Renal cortical epithelial cell (primary cell): ENCODE results near the gene SCUBE2. TPM values are rescaled to one million over a fixed set of nuclear protein-coding genes. Genes with fewer than 3 reads are reported as not detected.
"Not testable (repeated sequence)": the region's sequence is repeated elsewhere in the genome, so short reads cannot be mapped to it uniquely, and the experiment has no call there.

Source experiments
- DNase-seq: peaks from one replicate; pipeline ENCODE4 v3.0.0-alpha.2; 2011; ENCODE audit warnings: low read depth
- total RNA-seq: library from RNA; depleted of rRNA; stranded (reverse); fragments of >200 nt; gene quantifications from 2 replicates; pipeline ENCODE4 v1.2.3, GENCODE V29; 2014

SCUBE2 gene
- total RNA-seq, 1 donor from 2014 or later = 1.4 TPM

GRCh38 chr11:9008661-9009060, 82.7 kb downstream of the SCUBE2 start:
- no peak for DNase-seq

DNA sequence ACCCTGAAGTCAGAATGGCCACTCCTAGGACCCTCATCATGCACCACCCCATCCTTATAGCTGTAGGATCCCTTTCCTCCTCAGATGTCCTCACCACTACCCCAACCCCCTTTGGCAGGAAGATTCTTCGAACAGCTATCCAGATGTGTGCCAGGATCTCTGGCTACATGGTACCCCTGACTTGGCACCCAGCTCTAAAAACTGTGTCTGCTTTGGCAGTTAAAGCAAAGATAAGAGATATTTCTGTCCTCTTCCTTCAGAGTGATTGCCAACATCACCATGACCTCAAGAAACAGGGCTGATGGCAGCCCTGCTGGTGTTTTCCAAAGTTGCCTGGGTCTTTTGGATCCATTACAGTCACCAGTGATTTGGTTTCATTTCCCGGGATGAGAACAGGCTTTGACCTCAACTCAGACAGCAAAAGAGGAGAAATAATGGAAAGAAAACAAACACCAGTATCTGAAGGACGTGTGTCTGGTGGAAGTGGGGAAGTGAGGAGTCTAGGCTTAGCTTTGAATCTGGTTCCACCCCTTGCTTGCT, 83.3 kb downstream of the SCUBE2 start:
- no peak for DNase-seq

- no peak for DNase-seq
Measured at GRCh38 chr11:9005087-9005486, 86.3 kb downstream of the SCUBE2 start.

GRCh38 chr11:9004183-9004926, 87.0 kb downstream of the SCUBE2 start:
- DNase-seq = no peak

- peak; percentile 26 for DNase-seq
Measured at GRCh38 chr11:9003573-9004182, 87.7 kb downstream of the SCUBE2 start, which contains the start of gene NRIP3. TSS of gene NRIP3 (minus strand) at chr11:9004001. CDS start at chr11:9003935, 66 bp downstream.

DNA sequence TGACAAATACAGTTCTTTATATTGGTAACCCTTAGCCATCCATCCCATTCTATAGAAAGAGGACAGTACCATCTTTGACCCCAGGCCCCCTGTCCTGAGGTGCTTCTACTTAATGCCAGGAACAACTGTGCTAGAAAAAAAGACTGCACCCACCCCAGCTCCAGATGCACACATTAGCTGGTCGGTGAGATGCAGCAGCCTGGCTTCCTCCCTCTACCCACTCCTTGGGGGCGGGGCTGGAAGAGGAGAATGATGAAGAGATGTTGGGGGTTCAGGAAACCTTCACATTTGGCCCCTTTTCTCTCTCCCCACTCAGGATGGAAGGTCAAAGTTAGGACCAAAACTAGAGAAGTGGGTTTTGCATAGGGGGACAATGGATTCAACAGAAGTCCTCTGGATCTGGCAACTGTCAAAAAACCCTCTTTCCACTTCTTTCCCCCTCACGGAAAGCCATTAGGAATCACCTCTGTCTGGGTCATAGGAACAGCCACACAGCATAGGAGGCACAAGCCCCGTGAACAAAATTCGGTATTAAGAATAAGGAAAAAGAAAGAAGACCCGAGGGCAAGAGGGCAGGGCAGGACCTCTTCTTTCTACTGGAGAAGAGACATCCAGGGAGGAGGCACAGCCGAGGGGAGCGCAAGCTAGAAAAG, 88.4 kb downstream of the SCUBE2 start:
- DNase-seq = no peak

DNA sequence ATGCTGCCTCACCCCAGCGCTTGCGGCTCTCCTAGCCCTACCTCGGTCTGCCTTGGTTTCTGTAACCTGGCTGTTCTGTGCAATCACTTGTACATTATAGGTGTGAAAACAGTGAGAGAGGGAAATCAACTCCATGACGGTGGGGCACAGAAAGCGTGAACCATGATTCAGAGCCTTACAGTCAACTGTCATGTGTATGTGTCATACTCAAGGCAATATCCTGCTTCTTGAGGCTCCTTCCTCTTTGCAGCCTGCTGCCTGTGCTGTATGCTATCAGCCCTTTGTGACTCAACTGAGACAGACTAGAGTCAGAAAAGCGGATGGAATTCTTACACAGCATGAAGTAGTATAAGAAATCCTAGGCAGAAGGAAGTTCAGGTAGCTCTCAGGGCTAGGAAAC, 89.7 kb downstream of the SCUBE2 start:
- DNase-seq = peak; percentile 83

DNA sequence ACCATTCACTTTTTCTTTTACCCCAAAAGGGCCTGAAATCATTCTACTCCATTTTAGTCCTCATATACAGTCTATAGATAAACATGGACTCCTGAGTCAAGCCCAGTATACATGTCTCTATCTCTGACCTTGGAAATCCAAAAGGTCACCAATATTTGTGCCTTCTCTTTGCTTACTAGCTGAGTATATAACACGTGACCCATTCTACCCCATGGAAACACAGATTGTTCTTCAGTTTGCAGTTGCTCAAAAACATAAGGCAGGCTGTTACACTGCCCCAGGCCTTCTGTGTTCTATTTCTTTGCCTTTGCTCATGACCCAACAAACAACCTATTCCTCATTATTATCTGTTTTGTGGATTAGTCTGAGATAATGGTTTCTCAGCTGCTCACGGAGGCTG, 93.4 kb downstream of the SCUBE2 start:
- DNase-seq = no peak

DNA sequence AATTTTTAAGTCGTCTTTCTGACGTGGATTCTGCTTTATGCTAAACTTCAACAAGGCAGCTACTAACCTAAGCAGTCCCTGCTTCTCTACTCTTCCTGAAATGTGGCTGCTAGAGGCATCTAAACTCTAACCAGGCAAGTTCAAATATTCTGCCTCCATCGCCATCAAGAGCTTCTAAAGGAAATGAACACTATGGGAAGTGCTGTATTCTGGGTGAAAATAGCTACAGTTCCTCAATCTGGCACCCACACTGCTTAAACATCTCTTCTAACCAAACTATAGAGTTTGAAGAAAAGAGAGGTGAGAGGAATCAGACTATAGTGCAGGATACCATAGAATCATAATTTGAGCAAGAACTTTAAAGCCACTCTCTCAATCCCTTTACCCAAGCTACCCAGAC, 93.9 kb downstream of the SCUBE2 start:
- DNase-seq = no peak

DNA sequence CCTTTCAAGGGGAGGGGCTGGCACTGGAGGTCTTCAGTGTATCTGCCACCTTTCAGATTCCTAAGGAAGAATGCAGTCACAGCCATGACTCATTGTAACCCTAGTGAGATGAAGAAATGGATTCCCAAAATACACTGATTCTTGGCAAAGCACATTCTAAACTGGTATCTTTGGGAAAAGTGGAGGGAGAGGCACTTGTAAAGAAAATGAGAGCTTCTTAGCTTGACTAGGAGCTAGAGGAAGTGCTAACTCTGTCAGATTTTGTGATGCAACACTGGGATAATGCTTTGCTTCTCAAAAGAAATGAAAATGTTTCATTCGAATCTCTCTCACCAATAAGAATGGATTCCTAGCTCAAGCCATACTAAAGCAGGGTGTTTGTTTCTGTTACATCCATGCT, 101.9 kb downstream of the SCUBE2 start:
- peak; percentile 36 for DNase-seq

DNA sequence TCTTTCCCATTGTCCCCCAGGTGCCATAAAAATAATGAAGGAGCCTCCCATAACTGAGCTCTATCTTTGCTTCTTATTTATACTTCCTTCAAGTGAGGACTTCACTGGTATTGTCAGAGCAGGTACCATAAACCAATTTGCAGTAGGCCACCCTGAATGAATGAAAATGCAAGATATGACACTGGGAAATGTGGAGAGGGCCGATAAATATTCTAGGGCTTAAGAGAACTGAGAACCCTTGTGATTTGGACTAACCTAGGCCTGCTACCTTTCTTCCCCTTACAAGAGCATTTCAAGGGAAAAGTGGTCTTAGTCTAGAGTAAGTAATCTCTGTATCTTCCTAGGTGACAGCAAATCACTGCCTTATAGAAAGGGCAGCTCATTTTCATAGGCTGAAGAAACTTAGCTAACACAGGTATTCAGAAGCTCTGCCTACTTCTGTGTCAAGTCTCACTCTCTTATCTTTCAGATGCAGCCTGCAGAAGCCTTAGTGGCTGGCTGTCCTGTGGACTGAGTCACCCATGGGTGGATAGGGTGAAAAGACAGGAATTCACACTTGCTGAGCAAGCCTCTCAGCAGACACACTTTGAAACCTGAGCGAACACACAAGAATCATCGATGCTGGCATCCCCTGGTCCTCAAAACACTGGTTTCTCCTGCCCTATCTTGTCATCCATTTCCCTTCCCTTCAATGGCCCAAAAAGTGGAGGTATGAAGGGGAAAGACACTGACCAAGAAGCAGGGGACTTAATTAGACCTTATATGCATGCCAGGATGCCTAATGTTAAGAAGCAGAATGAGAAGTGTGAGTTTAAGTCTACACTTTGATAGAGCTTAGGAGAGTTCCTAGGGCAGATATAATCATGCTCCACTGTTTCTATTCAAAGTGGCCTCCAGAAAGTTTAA, 102.8 kb downstream of the SCUBE2 start:
- peak; percentile 44 for DNase-seq

GRCh38 chr11:8987446-8987845, 104.0 kb downstream of the SCUBE2 start:
- no peak for DNase-seq

DNA sequence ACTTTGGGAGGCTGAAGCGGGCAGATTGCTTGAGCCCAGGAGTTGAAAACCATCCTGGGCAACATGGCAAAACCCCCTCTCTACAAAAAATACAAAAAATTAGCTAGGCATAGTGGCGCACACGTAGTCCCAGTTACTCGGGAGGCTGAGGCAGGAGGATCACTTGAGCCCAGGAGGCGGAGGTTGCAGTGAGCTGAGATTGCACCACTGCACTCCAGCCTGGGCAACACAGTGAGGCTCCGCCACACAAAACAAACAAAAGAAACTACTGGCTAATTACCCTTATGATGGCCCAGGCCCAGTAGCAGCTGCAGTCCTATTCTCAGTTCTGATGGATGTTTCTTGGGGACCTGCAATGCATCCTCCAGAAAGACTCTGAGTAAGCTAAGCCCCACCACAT, 104.6 kb downstream of the SCUBE2 start:
- DNase-seq = not testable (repeated sequence)

DNA sequence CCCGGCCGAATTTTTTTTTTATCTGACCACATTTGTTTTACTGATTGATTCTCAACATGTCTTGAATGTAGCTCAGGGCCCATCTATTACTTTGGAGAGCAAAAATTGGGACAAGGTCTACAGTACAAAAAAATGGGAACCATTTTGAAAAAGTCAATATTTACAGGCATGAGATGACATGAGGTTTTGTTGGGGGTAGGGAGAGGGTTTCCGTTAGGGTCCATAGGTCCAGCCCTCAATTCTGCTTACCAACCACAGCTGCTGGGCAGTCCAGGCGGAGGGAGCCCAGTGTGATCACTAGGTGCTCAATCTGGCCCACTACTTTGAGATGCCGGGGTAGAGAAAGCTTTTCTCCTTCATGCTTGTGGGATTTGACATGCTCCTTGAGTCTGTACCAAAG, 105.9 kb downstream of the SCUBE2 start:
- no peak for DNase-seq

GRCh38 chr11:8983552-8983951, 107.8 kb downstream of the SCUBE2 start:
- DNase-seq = no peak

GRCh38 chr11:8980485-8980884, 110.9 kb downstream of the SCUBE2 start:
- no peak for DNase-seq

GRCh38 chr11:8979365-8979764, 112.0 kb downstream of the SCUBE2 start:
- not testable (repeated sequence) for DNase-seq

DNA sequence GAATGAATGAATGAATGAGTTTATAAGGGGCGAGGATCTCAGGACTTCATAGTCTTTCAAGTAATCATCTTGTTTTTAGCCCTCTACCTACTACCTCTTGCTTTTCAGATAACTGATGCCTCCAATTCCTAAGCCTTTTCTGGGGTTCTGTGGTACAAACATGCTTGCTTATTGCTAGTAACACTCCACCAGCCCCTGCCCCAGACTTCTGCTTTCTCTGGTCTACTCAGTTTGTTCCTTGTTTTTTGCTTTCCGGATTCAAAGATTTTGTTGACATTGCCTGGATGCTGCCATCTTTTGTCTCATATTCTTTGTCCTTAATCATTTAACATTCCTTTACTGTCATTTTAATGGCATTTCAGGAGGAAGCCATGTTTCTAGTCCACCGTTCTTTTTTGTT, 118.3 kb downstream of the SCUBE2 start:
- DNase-seq = no peak

DNA sequence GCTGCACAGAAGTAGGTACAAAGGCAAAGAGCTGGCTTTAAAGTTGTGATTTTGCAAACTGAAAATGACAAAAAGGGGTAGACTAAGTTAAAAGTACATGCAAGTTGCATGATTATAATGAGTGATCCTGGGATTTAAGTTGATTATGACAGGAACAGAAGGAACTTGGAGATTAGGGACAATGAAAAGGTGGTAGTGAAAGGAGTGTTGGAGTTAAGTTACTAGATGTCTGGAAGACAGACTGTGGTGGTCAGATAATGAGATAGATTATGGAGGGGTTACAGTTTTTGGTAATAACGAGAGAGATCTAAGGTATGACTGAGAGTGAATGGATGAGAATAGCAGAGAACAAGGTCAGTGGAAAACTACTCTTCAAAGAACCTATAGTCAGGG, 119.5 kb downstream of the SCUBE2 start:
- DNase-seq = no peak

DNA sequence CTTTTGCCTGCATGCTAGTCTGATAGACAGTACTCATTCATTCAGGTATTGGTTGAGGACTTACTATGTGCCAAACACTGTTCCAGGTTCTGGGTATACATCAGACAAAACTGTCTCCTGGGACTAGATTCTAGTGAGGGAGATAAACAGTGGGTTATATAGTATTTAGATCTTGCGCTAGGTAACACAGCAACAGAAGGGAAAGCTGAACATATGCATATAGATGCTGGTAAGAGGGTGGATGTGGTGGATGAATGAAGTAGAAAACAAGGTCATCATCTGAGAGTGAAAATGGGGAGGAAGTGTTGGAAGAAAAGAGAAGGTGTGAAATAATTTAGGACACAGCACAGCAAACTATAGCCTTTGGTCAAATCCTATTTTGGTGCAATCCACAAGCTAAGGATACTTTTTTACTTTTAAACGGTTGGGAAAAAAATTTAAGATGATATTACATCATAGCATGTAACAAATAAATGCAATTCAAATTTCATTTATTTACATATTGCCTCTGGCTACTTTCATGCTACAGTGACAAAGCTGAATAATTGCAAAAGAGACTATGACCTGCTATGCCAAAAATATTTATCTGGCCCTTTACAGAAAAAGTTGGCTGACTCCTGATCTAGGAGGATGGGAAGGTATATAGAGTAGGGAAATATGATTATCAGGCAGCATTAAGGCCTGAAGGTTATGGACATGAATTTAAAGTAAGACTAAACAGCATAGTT, 120.0 kb downstream of the SCUBE2 start:
- no peak for DNase-seq
